SK-N-MC (cell line): Measurements from ENCODE around the gene TXNRD2.

Experiments
- EZH2 ChIP-seq: fragments of 200-600 bp; sonication (generic); IDR thresholded peaks from one replicate; pipeline ENCODE4 v1.6.1; 2017; ENCODE audit warnings: antibody characterized with exemption
- POLR2AphosphoS5 ChIP-seq: IDR thresholded peaks from 2 replicates; pipeline ENCODE4 v1.6.1; 2012; ENCODE audit warnings: mild to moderate bottlenecking, low read depth, low read length, borderline replicate concordance

DNA sequence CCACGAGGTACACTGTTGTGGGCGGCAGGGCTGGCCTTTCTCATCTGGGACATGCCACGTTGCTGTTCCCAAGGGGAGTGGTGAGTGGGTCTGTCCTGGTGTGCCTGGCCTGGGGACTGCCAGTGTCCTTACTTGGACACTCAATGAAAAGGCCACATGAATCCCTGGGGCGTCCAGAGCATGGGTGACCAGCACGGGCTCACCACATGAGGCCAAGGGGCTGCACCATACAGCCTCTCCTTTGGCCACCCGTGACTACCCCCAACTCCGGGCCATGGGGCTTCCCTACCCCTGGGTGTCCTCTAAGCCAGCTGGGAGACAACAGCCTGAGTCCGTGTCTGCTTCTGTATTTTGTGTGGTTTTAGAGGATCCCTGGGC is 20.2 kb upstream of the TXNRD2 start:
- TF ChIP-seq EZH2 (no peak), POLR2AphosphoS5 (no peak)
